ENCODE results near the gene CARMIL3.

Gene CARMIL3

GRCh38 chr14:24093207-24093900 lies 41.5 kb downstream of the CARMIL3 start:
- no peak for DNase-seq (ENCODE audit: low read depth)
- H3K4me3 ChIP-seq (ENCODE audit: low read depth, low read length), result peak overlapping the region; percentile 17
- TF ChIP-seq MAX (IDR thresholded peaks at IDR 0.05; ENCODE audit: low read depth, low read length) (no peak), MYC (IDR thresholded peaks at IDR 0.05; ENCODE audit: low read depth, low read length) (no peak), POLR2A (IDR thresholded peaks at IDR 0.05; ENCODE audit: extremely low read depth, insufficient read length) (no peak)
- TF ChIP-seq, protein P1, sequence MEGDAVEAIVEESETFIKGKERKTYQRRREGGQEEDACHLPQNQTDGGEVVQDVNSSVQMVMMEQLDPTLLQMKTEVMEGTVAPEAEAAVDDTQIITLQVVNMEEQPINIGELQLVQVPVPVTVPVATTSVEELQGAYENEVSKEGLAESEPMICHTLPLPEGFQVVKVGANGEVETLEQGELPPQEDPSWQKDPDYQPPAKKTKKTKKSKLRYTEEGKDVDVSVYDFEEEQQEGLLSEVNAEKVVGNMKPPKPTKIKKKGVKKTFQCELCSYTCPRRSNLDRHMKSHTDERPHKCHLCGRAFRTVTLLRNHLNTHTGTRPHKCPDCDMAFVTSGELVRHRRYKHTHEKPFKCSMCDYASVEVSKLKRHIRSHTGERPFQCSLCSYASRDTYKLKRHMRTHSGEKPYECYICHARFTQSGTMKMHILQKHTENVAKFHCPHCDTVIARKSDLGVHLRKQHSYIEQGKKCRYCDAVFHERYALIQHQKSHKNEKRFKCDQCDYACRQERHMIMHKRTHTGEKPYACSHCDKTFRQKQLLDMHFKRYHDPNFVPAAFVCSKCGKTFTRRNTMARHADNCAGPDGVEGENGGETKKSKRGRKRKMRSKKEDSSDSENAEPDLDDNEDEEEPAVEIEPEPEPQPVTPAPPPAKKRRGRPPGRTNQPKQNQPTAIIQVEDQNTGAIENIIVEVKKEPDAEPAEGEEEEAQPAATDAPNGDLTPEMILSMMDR (IDR thresholded peaks at IDR 0.05; ENCODE audit: low read depth, low read length), result no peak

GRCh38 chr14:24093901-24094840 lies 42.4 kb downstream of the CARMIL3 start, which contains the start of gene PCK2:
Gene PCK2, plus strand, starts transcription at chr14:24094311. Its CDS starts 95 bp downstream, at chr14:24094406.
- peak; percentile 70 for TF ChIP-seq MYC (IDR thresholded peaks at IDR 0.05; ENCODE audit: low read depth, low read length)
- TF ChIP-seq MAX (IDR thresholded peaks at IDR 0.05; ENCODE audit: low read depth, low read length), result peak; percentile 49
- TF ChIP-seq, protein P1 (IDR thresholded peaks at IDR 0.05; ENCODE audit: low read depth, low read length), result no peak
- peak; percentile 57 for TF ChIP-seq POLR2A (IDR thresholded peaks at IDR 0.05; ENCODE audit: extremely low read depth, insufficient read length)

DNA sequence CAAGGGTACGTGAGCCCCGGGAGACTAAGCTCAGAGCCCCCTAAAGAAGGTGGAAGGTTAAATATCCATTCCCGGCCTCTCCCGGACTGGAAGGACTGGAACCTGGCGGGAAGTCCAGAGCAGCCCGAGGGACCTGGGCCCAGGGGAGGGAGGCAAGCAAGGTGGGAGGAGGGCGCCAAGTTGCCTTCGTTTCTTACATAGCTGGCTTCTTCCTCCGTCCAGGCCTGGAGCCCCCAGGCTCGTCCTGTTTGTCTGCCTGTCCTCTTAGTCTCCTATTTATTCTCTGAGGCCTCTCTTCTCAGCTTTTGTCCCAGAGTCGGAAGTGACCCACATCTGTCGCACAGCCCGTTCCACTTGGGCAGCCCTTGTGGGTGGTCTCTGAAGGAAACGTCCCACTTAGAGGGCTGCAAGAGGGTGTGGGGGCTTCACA lies 43.0 kb downstream of the CARMIL3 start:
- TF ChIP-seq POLR2A (IDR thresholded peaks at IDR 0.05; ENCODE audit: extremely low read depth, insufficient read length), result no peak
- TF ChIP-seq MAX (IDR thresholded peaks at IDR 0.05; ENCODE audit: low read depth, low read length), result no peak
- TF ChIP-seq, protein P1 (IDR thresholded peaks at IDR 0.05; ENCODE audit: low read depth, low read length), result no peak
- TF ChIP-seq MYC (IDR thresholded peaks at IDR 0.05; ENCODE audit: low read depth, low read length), result no peak
- DNase-seq (ENCODE audit: low read depth), result no peak
- peak overlapping the region; percentile 92 for H3K4me3 ChIP-seq (ENCODE audit: low read depth, low read length)

More at GRCh38 chr14:24093901-24094840, 42.4 kb downstream of the CARMIL3 start, which contains the start of gene PCK2:
- DNase-seq (ENCODE audit: low read depth), result peak; percentile 98
- H3K4me3 ChIP-seq (ENCODE audit: low read depth, low read length), result peak within 1 kb of the TSS; percentile 92

DNA sequence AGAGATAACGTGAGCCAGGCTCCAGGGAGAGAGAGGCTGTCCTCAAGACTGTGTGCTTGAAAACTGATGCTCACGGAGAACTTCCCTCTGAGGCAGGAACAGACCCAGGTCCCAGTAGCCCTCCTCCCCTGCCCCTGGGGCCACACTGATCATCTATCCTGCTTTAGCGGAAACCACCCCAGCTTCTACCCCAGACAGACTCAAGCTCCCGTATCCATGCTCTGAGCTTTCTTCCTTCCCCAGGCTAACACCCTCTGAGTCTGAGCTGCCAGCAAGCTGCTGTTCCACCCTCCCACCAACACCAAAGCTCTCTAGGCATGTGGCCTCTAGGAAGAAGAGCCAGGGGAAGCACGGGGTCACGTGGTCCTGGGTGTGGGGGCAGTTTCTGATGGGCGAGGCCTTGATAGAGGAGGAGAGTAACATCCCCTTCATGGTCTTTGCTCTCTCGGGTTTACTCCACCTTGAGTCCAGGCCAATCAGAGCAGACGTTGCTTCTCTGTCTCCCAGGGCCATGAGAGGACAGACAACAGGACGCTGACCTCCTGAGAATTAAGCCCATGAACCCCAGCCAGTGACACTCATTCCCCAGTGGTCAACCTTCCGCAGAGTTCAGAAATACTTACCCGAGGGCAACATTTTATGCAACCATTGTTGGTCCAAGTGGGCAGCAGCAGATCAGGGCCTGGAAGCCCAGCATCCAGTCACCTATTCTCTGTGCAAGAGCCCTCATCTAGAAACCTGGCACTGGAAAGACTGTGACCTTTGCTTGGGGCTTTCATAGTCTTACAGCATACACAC lies 43.7 kb downstream of the CARMIL3 start:
- TF ChIP-seq MYC (IDR thresholded peaks at IDR 0.05; ENCODE audit: low read depth, low read length), result peak; percentile 96
- TF ChIP-seq MAX (IDR thresholded peaks at IDR 0.05; ENCODE audit: low read depth, low read length), result peak; percentile 99
- TF ChIP-seq POLR2A (IDR thresholded peaks at IDR 0.05; ENCODE audit: extremely low read depth, insufficient read length), result peak; percentile 83
- TF ChIP-seq, protein P1 (IDR thresholded peaks at IDR 0.05; ENCODE audit: low read depth, low read length), result no peak
- peak overlapping the region; percentile 92 for H3K4me3 ChIP-seq (ENCODE audit: low read depth, low read length)
- peak; percentile 90 for DNase-seq (ENCODE audit: low read depth)

All from NB4 (cell line).